ENCODE results near the gene LENG8. TPM values are rescaled to one million over a fixed set of nuclear protein-coding genes. Genes with fewer than 3 reads are reported as not detected.

The LENG8 gene
- total RNA-seq, 2 donors from 2014 or later: 182 to 290 TPM

- TF ChIP-seq POLR2A (IDR thresholded peaks at IDR 0.05): no peak
- no peak for TF ChIP-seq CTCF (IDR thresholded peaks at IDR 0.05)
- H3K9me3 ChIP-seq: no peaks in the 10 kb centered on the region
- no peak overlapping the region for H3K27ac ChIP-seq
- 53 to 58% methylated on average over 16 to 17 of the region's 17 CpGs for WGBS, 2 donors
- no peaks in the 10 kb centered on the region for H3K36me3 ChIP-seq (replicated peaks in 1 of 2; ENCODE audit: insufficient read depth in 1 of 2, low read depth in 2 of 2)
- DNase-seq (no peak), ATAC-seq (no peak)
- peaks cover 20% of the 10 kb centered on the region for H3K4me1 ChIP-seq
- intact Hi-C loops (cut with DNase I): no loop called here
- no peak overlapping the region for H3K4me3 ChIP-seq
- H3K27me3 ChIP-seq: no peaks in the 10 kb centered on the region
Measured at GRCh38 chr19:54426291-54426931, 22.6 kb upstream of the LENG8 start.

- TF ChIP-seq CTCF (IDR thresholded peaks at IDR 0.05) (no peak), POLR2A (IDR thresholded peaks at IDR 0.05) (no peak)
- Histone ChIP-seq H3K36me3 (replicated peaks in 1 of 2; ENCODE audit: insufficient read depth in 1 of 2, low read depth in 2 of 2) (no peaks in the 10 kb centered on the region), H3K27ac (no peak overlapping the region), H3K9me3 (no peaks in the 10 kb centered on the region), H3K4me3 (no peak overlapping the region), H3K27me3 (no peaks in the 10 kb centered on the region), H3K4me1 (peaks cover 32% of the 10 kb centered on the region)
- ATAC-seq (no peak), DNase-seq (no peak)
- WGBS, 2 donors: 82 to 89% methylated on average over 11 of the region's 11 CpGs
- intact Hi-C loops (cut with DNase I): no loop called here
Measured at GRCh38 chr19:54427586-54427985, 21.4 kb upstream of the LENG8 start.

- peak overlapping the region in 1 of 4 donors; percentile 80 for H3K27ac ChIP-seq
- H3K27me3 ChIP-seq: no peaks in the 10 kb centered on the region
- H3K9me3 ChIP-seq: no peaks in the 10 kb centered on the region
- no peak for ATAC-seq
- H3K4me1 ChIP-seq: peaks cover 36% of the 10 kb centered on the region
- DNase-seq: no peak
- intact Hi-C loops (cut with DNase I): no loop called here
- no peaks in the 10 kb centered on the region for H3K36me3 ChIP-seq (replicated peaks in 1 of 2; ENCODE audit: insufficient read depth in 1 of 2, low read depth in 2 of 2)
- H3K4me3 ChIP-seq: no peak overlapping the region
- TF ChIP-seq CTCF (IDR thresholded peaks at IDR 0.05) (no peak), POLR2A (IDR thresholded peaks at IDR 0.05) (no peak)
- WGBS, 2 donors: 57 to 66% methylated on average over 7 to 11 of the region's 11 CpGs
Measured at GRCh38 chr19:54428323-54429175, 20.4 kb upstream of the LENG8 start.

- intact Hi-C loops (cut with DNase I): no loop called here
- 38 to 50% methylated on average over 1 to 8 of the region's 8 CpGs for WGBS, 2 donors
- no peaks in the 10 kb centered on the region for H3K27me3 ChIP-seq
Measured at GRCh38 chr19:54429176-54429495, 19.9 kb upstream of the LENG8 start.

More at GRCh38 chr19:54429176-54429495, 19.9 kb upstream of the LENG8 start:
- peak overlapping the region in 2 of 4 donors; percentile 80 to 86 for H3K27ac ChIP-seq
- TF ChIP-seq POLR2A (IDR thresholded peaks at IDR 0.05): no peak
- TF ChIP-seq CTCF (IDR thresholded peaks at IDR 0.05): no peak
- DNase-seq (no peak), ATAC-seq (no peak)
- no peak overlapping the region for H3K4me3 ChIP-seq
- no peaks in the 10 kb centered on the region for H3K36me3 ChIP-seq (replicated peaks in 1 of 2; ENCODE audit: insufficient read depth in 1 of 2, low read depth in 2 of 2)
- no peaks in the 10 kb centered on the region for H3K9me3 ChIP-seq
- peaks cover 41% of the 10 kb centered on the region for H3K4me1 ChIP-seq
